OCI-LY1 (cell line): Measurements from ENCODE around the gene DYNLT1.

Experiments used
- H2AFZ ChIP-seq: fragments of 200-600 bp; sonication (generic), shearing (Covaris generic); 2 replicates; pipeline ENCODE4 v1.6.0; 2014; ENCODE audit warnings: antibody characterized with exemption, mild to moderate bottlenecking, low read length
- H3F3A ChIP-seq: fragments of 200-600 bp; sonication (generic), shearing (Covaris generic); 2 replicates; pipeline ENCODE4 v1.6.0; 2014; ENCODE audit warnings: mild to moderate bottlenecking, antibody characterized with exemption, low read length, moderate library complexity; ENCODE audit not compliant: insufficient read depth
- H3K27ac ChIP-seq: fragments of 200-600 bp; sonication (generic); 2 replicates; pipeline ENCODE4 v1.5.1; 2014; ENCODE audit warnings: low read length, mixed run types, mild to moderate bottlenecking, low read depth; ENCODE audit not compliant: poor library complexity, severe bottlenecking
- H3K27me3 ChIP-seq: fragments of 200-600 bp; sonication (generic); 2 replicates; pipeline ENCODE4 v1.6.0; 2014; ENCODE audit warnings: antibody characterized with exemption, mild to moderate bottlenecking, low read length, moderate library complexity; ENCODE audit not compliant: insufficient read depth
- H3K36me3 ChIP-seq: fragments of 200-600 bp; sonication (generic); 2 replicates; pipeline ENCODE4 v1.6.1; 2014; ENCODE audit warnings: mild to moderate bottlenecking, antibody characterized with exemption, low read length, moderate library complexity, mixed read lengths; ENCODE audit not compliant: insufficient read depth
- H3K4me1 ChIP-seq: fragments of 200-600 bp; sonication (generic); 2 replicates; pipeline ENCODE4 v1.5.1; 2014; ENCODE audit warnings: mild to moderate bottlenecking, low read length, moderate library complexity; ENCODE audit not compliant: insufficient read depth, severe bottlenecking
- H3K4me2 ChIP-seq: fragments of 200-600 bp; sonication (generic), shearing (Covaris generic); 2 replicates; pipeline ENCODE4 v1.6.1; 2014; ENCODE audit warnings: low read length
- H3K4me3 ChIP-seq: fragments of 200-600 bp; sonication (generic); 2 replicates; pipeline ENCODE4 v1.5.1; 2014; ENCODE audit warnings: low read length, low read depth, mild to moderate bottlenecking, mixed read lengths; ENCODE audit not compliant: poor library complexity, severe bottlenecking
- H3K79me2 ChIP-seq: fragments of 200-600 bp; shearing (Covaris generic); 2 replicates; pipeline ENCODE4 v1.6.1; 2016; ENCODE audit warnings: mixed run types, low read length, mixed read lengths; ENCODE audit not compliant: insufficient read depth
- H3K9ac ChIP-seq: fragments of 200-600 bp; sonication (generic), shearing (Covaris generic); 2 replicates; pipeline ENCODE4 v1.6.1; 2014; ENCODE audit warnings: mild to moderate bottlenecking, low read length, mixed read lengths
- H3K9me2 ChIP-seq: fragments of 200-600 bp; sonication (generic), shearing (Covaris generic); 2 replicates; pipeline ENCODE4 v1.6.1; 2014; ENCODE audit warnings: low read depth, mild to moderate bottlenecking, low read length, mixed read lengths
- H3K9me3 ChIP-seq: fragments of 200-600 bp; shearing (Covaris generic); 2 replicates; pipeline ENCODE4 v1.6.1; 2014; ENCODE audit warnings: low read length, mixed read lengths
- H4K20me1 ChIP-seq: fragments of 200-600 bp; sonication (generic), shearing (Covaris generic); 2 replicates; pipeline ENCODE4 v1.6.0; 2016; ENCODE audit warnings: mild to moderate bottlenecking, low read length; ENCODE audit not compliant: insufficient read depth
- CTCF ChIP-seq: fragments of 200-600 bp; sonication (generic), shearing (Covaris generic); IDR thresholded peaks from 2 replicates; pipeline ENCODE4 v1.5.1; 2017; ENCODE audit warnings: mild to moderate bottlenecking, antibody characterized with exemption, low read length, moderate library complexity, mixed read lengths
- EZH2 ChIP-seq: fragments of 200-600 bp; sonication (generic), shearing (Covaris generic); IDR thresholded peaks from 2 replicates; pipeline ENCODE4 v1.8.0; 2017; ENCODE audit warnings: borderline replicate concordance, mixed run types, mild to moderate bottlenecking, antibody characterized with exemption, low read length, moderate library complexity, mixed read lengths

The DYNLT1 gene

GRCh38 chr6:158625881-158626305 is 18.6 kb downstream of the DYNLT1 start:
- H3K4me2 ChIP-seq, result no peak overlapping the region
- no peak overlapping the region for H2AFZ ChIP-seq
- no peak overlapping the region for H3K9ac ChIP-seq
- H3K9me3 ChIP-seq, result no peaks in the 10 kb centered on the region
- TF ChIP-seq EZH2 (no peak), CTCF (no peak)
- no peaks in the 10 kb centered on the region for H3K9me2 ChIP-seq
- H3K79me2 ChIP-seq, result no peaks in the 10 kb centered on the region
- peaks cover 32% of the 10 kb centered on the region; the same call in 1 of the 2 replicates for H3K36me3 ChIP-seq
- no peaks in the 10 kb centered on the region for H3F3A ChIP-seq
- H3K27ac ChIP-seq, result no peak overlapping the region
- no peaks in the 10 kb centered on the region for H3K27me3 ChIP-seq
- H4K20me1 ChIP-seq, result no peaks in the 10 kb centered on the region
- peaks cover 11% of the 10 kb centered on the region for H3K4me1 ChIP-seq
- no peak overlapping the region for H3K4me3 ChIP-seq

GRCh38 chr6:158624684-158625682 is 19.6 kb downstream of the DYNLT1 start:
- no peaks in the 10 kb centered on the region for H3K9me3 ChIP-seq
- H3K79me2 ChIP-seq, result no peaks in the 10 kb centered on the region
- H3K9ac ChIP-seq, result no peak overlapping the region
- no peaks in the 10 kb centered on the region for H3K27me3 ChIP-seq
- H3K4me3 ChIP-seq, result no peak overlapping the region
- TF ChIP-seq CTCF, result no peak
- TF ChIP-seq EZH2, result no peak
- H2AFZ ChIP-seq, result no peak overlapping the region
- peaks cover 11% of the 10 kb centered on the region for H3K4me1 ChIP-seq
- peaks cover 29% of the 10 kb centered on the region; the same call in 1 of the 2 replicates for H3K36me3 ChIP-seq
- no peak overlapping the region for H3K4me2 ChIP-seq
- no peaks in the 10 kb centered on the region for H3F3A ChIP-seq
- H3K27ac ChIP-seq, result no peak overlapping the region
- no peaks in the 10 kb centered on the region for H4K20me1 ChIP-seq
- H3K9me2 ChIP-seq, result no peaks in the 10 kb centered on the region

- no peak overlapping the region for H3K4me2 ChIP-seq
- no peak overlapping the region for H2AFZ ChIP-seq
- H3K9me3 ChIP-seq, result no peaks in the 10 kb centered on the region
- H3K9ac ChIP-seq, result no peak overlapping the region
- no peaks in the 10 kb centered on the region for H3F3A ChIP-seq
- H3K36me3 ChIP-seq, result peaks cover 24% of the 10 kb centered on the region; the same call in 1 of the 2 replicates
- no peaks in the 10 kb centered on the region for H4K20me1 ChIP-seq
- TF ChIP-seq CTCF, result no peak
- TF ChIP-seq EZH2, result no peak
- H3K27me3 ChIP-seq, result no peaks in the 10 kb centered on the region
- no peaks in the 10 kb centered on the region for H3K79me2 ChIP-seq
- H3K4me1 ChIP-seq, result peaks cover 2% of the 10 kb centered on the region
- H3K4me3 ChIP-seq, result no peak overlapping the region
- no peak overlapping the region for H3K27ac ChIP-seq
- H3K9me2 ChIP-seq, result no peaks in the 10 kb centered on the region
Measured at GRCh38 chr6:158622545-158623190, 21.9 kb downstream of the DYNLT1 start.
